Measurements from ENCODE around the gene PSG1. TPM values are rescaled to one million over a fixed set of nuclear protein-coding genes. Genes with fewer than 3 reads are reported as not detected.
"Not testable (repeated sequence)": the region's sequence is repeated elsewhere in the genome, so short reads cannot be mapped to it uniquely, and the experiment has no call there.

Gene PSG1
- total RNA-seq, 2 donors from 2014 or later: 0.63 to 0.80 TPM

DNA sequence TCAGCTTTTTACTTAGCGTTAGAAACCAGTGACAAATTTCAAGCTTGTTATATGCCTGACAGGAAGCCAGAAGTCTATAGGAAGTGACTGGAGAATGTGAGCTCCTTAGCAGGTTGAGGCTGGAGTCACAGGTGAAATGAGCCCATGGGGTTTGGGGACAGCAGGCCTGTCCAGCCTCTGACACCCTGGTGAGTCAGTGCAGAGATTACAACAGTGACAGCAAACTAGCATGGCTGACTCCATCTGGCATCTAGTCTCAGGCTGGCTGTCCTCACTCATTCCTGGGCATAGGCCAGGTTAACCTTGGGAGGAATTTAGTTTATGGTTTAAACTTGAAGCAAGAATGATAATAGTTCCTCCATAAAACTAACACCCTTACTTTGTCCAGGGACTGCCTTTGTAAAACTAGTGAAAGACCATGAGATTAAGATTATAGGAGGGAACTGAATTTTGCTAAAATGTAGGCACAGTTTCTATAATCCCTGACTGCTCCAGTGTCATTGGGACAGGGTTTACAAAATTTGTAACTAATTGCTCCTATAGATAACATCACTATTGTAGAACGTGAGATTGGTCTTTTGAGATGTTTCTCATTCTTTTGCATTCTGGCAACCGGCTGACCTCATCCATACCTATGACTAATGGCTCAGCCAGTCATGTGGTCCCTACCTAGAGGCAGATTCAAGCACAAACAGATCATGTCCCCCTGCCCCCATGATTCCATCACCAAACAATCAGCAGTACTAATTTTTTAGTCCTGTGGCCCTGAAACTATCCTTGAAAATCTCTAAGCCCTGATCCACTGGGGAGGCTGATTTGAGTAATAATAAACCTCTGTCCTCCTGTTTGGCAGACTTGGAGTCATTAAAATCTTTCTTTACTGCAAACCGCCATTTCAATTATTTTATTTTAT, 4.4 kb downstream of the PSG1 start:
- H3K4me3 Mint-ChIP-seq: not testable (repeated sequence)

DNA sequence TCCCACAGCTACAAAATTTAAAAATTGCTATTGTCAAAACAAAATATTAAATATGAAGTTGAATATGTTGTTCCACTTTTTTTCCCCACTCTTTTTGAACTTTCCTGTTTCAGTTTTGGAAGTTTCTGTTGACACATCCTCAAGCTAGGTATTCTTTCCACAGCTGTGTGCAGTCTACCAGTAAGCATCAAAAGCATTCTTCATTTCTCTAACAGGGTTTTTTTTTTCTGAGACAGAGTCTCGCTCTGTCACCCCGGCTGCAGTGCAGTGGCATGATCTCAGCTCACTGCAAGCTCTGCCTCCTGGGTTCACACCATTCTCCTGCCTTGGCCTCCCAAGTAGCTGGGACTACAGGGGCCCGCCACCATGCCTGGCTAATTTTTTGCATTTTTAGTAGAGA, 5.4 kb downstream of the PSG1 start:
- H3K9me3 ChIP-seq (ENCODE audit: control insufficient read depth, low read length, poor library complexity, severe bottlenecking); ATAC-seq; H3K4me3 Mint-ChIP-seq; DNase-seq; H3K4me1 Mint-ChIP-seq; H3K36me3 Mint-ChIP-seq (ENCODE audit: low read depth); H3K27ac Mint-ChIP-seq: not testable (repeated sequence)
- H3K27me3 Mint-ChIP-seq: peaks cover 45% of the 10 kb centered on the region

More for the DNA sequence above, 4.4 kb downstream of the PSG1 start:
- not testable (repeated sequence) for H3K36me3 Mint-ChIP-seq (ENCODE audit: low read depth); DNase-seq; ATAC-seq; H3K27ac Mint-ChIP-seq; H3K4me1 Mint-ChIP-seq; H3K9me3 ChIP-seq (ENCODE audit: control insufficient read depth, low read length, poor library complexity, severe bottlenecking)
- peaks cover 43% of the 10 kb centered on the region for H3K27me3 Mint-ChIP-seq

DNA sequence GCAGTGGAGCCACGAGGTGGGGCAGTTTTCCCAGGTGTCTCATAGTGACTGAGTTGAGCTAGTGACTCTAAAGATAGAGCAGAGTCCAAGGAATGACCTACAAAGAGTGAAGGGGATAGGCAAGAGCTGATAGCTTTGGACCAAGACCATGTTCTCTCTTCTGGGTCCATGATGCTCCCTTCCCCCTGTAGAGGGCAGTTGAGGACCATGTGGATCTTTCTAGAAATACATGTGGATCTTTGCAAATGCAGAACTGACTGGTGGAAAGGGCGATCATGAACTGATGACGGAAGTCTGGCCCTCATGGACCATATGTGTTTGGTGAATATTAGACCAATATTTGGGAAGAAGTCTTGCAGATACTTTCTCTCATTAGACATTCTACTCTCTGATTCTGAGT, 6.9 kb downstream of the PSG1 start:
- H3K4me3 Mint-ChIP-seq: no peak overlapping the region
- no peaks in the 10 kb centered on the region for H3K9me3 ChIP-seq (ENCODE audit: control insufficient read depth, low read length, poor library complexity, severe bottlenecking)
- no peak overlapping the region for H3K27ac Mint-ChIP-seq
- H3K4me1 Mint-ChIP-seq: no peaks in the 10 kb centered on the region
- DNase-seq: no peak
- ATAC-seq: no peak
- H3K36me3 Mint-ChIP-seq (ENCODE audit: low read depth): no peaks in the 10 kb centered on the region
- peaks cover 49% of the 10 kb centered on the region for H3K27me3 Mint-ChIP-seq

- H3K36me3 Mint-ChIP-seq (ENCODE audit: low read depth): no peaks in the 10 kb centered on the region
- peaks cover 23% of the 10 kb centered on the region for H3K27me3 Mint-ChIP-seq
- no peak overlapping the region for H3K27ac Mint-ChIP-seq
Measured at GRCh38 chr19:42857544-42857867, 22.0 kb downstream of the PSG1 start.

DNA sequence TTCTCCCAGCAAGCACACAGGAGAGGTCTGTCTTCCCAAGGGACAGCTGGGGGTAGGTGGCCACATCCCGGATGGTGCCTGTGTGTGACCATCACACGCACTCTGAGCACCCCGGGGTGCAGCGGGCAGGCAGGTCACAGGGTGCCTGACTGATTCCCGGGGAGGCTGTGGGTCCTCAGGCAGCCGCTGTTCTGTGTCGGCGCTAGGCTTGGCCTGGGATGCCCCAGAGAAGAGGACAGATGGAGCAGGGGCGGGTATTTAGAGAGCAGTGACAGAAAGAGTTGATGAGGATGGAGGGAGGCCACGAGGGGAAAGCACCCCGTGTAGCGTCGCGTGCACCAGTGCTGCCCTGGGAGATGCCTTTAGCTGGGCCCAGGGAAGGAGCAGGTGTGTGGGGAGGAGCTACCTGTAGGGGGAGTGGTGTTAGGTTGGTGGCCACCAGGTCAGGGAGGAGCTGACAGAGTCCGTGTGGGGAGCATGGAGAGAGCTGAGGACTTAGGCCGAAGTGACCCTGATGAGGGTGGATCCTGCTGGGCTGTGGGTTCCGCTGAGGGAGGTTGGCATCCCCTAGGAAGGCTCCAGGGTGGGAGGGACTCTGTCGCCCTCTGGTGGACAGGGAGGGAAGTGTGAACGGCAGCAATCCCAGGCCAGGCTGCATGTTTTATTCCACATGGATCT, 22.5 kb downstream of the PSG1 start:
- not testable (repeated sequence) for DNase-seq, H3K27ac Mint-ChIP-seq

More at GRCh38 chr19:42857544-42857867, 22.0 kb downstream of the PSG1 start:
- DNase-seq (no peak), ATAC-seq (no peak)
- peaks cover 2% of the 10 kb centered on the region for H3K4me1 Mint-ChIP-seq
- no peak overlapping the region for H3K4me3 Mint-ChIP-seq
- no peaks in the 10 kb centered on the region for H3K9me3 ChIP-seq (ENCODE audit: control insufficient read depth, low read length, poor library complexity, severe bottlenecking)

GRCh38 chr19:42854745-42855144, 24.8 kb downstream of the PSG1 start:
- H3K36me3 Mint-ChIP-seq (ENCODE audit: low read depth); H3K9me3 ChIP-seq (ENCODE audit: control insufficient read depth, low read length, poor library complexity, severe bottlenecking); H3K4me3 Mint-ChIP-seq; H3K27ac Mint-ChIP-seq; H3K4me1 Mint-ChIP-seq; ATAC-seq; DNase-seq: not testable (repeated sequence)
- H3K27me3 Mint-ChIP-seq: peaks cover 35% of the 10 kb centered on the region

More for the DNA sequence above, 22.5 kb downstream of the PSG1 start:
- H3K4me1 Mint-ChIP-seq; H3K9me3 ChIP-seq (ENCODE audit: control insufficient read depth, low read length, poor library complexity, severe bottlenecking); H3K36me3 Mint-ChIP-seq (ENCODE audit: low read depth); H3K4me3 Mint-ChIP-seq; ATAC-seq: not testable (repeated sequence)
- peaks cover 23% of the 10 kb centered on the region for H3K27me3 Mint-ChIP-seq

DNA sequence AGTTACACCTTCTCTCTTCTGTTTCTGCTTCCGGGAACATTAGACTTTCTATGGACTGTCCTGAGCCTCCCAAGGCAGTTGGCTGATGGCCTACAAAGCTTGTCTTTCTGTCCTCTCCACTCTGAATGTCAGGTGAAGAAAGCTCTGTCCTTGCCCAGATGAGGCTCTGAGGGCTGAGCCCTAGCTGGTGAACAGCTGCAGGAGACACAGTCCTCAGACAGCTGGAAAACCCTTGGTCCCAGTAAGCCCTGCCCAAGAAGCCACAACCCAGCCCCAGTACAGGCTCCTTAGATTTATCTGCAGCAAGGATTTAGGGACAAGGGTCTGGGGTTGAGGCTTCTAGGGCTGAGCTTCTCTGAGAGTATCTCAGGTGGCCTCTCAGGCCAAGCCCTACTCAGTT, 26.3 kb downstream of the PSG1 start:
- ATAC-seq; H3K27ac Mint-ChIP-seq; H3K4me1 Mint-ChIP-seq; H3K4me3 Mint-ChIP-seq; H3K9me3 ChIP-seq (ENCODE audit: control insufficient read depth, low read length, poor library complexity, severe bottlenecking); DNase-seq; H3K36me3 Mint-ChIP-seq (ENCODE audit: low read depth): not testable (repeated sequence)
- H3K27me3 Mint-ChIP-seq: peaks cover 34% of the 10 kb centered on the region

GRCh38 chr19:42852821-42853220, 26.7 kb downstream of the PSG1 start:
- H3K9me3 ChIP-seq (ENCODE audit: control insufficient read depth, low read length, poor library complexity, severe bottlenecking); H3K36me3 Mint-ChIP-seq (ENCODE audit: low read depth); H3K4me3 Mint-ChIP-seq; H3K4me1 Mint-ChIP-seq; ATAC-seq; DNase-seq; H3K27ac Mint-ChIP-seq: not testable (repeated sequence)
- peaks cover 30% of the 10 kb centered on the region for H3K27me3 Mint-ChIP-seq

- not testable (repeated sequence) for DNase-seq; H3K9me3 ChIP-seq (ENCODE audit: control insufficient read depth, low read length, poor library complexity, severe bottlenecking); H3K4me1 Mint-ChIP-seq; H3K4me3 Mint-ChIP-seq; ATAC-seq; H3K27ac Mint-ChIP-seq; H3K36me3 Mint-ChIP-seq (ENCODE audit: low read depth)
- H3K27me3 Mint-ChIP-seq: peaks cover 35% of the 10 kb centered on the region
Measured at GRCh38 chr19:42851718-42852280, 27.7 kb downstream of the PSG1 start.

- Mint-ChIP-seq H3K4me3 (no peak overlapping the region), H3K27me3 (peaks cover 28% of the 10 kb centered on the region), H3K4me1 (no peaks in the 10 kb centered on the region), H3K36me3 (ENCODE audit: low read depth) (no peaks in the 10 kb centered on the region), H3K27ac (no peak overlapping the region)
- no peaks in the 10 kb centered on the region for H3K9me3 ChIP-seq (ENCODE audit: control insufficient read depth, low read length, poor library complexity, severe bottlenecking)
- DNase-seq (no peak), ATAC-seq (no peak)
Measured at GRCh38 chr19:42850981-42851717, 28.4 kb downstream of the PSG1 start.

- H3K27me3 Mint-ChIP-seq: peaks cover 41% of the 10 kb centered on the region
- no peak overlapping the region for H3K4me3 Mint-ChIP-seq
- DNase-seq: no peak
- H3K4me1 Mint-ChIP-seq: no peaks in the 10 kb centered on the region
- no peak for ATAC-seq
- no peaks in the 10 kb centered on the region for H3K36me3 Mint-ChIP-seq (ENCODE audit: low read depth)
- no peak overlapping the region for H3K27ac Mint-ChIP-seq
- H3K9me3 ChIP-seq (ENCODE audit: control insufficient read depth, low read length, poor library complexity, severe bottlenecking): no peaks in the 10 kb centered on the region
Measured at GRCh38 chr19:42846597-42846996, 32.9 kb downstream of the PSG1 start.

DNA sequence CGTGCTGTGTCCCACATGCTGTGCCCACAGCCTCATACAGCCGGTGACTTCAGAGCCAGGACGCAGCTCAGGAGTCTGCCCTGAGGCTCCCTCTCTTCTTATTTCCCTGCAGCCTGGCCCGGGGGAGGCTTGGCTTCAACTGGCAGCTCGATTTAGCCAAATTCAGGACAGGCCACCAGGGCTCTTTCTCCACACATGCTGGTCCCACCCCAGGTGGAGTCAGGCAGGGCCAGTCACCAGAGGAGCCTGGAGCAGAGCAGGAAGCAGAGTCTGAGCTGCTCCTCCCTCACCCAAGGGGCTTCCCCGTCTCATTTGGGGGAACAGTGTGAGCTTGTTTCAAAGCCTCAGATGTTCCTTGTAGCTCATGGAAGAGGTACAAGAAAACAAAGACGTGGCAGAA, 35.9 kb downstream of the PSG1 start:
- H3K4me3 Mint-ChIP-seq; DNase-seq; ATAC-seq; H3K27ac Mint-ChIP-seq; H3K9me3 ChIP-seq (ENCODE audit: control insufficient read depth, low read length, poor library complexity, severe bottlenecking); H3K36me3 Mint-ChIP-seq (ENCODE audit: low read depth); H3K4me1 Mint-ChIP-seq: not testable (repeated sequence)
- H3K27me3 Mint-ChIP-seq: peaks cover 53% of the 10 kb centered on the region
